ENCODE results near the gene MGAT3. TPM values are rescaled to one million over a fixed set of nuclear protein-coding genes. Genes with fewer than 3 reads are reported as not detected.

The MGAT3 gene
- total RNA-seq, 4 donors from 2014 or later, result 1.2 to 7.1 (median 3.6) TPM

DNA sequence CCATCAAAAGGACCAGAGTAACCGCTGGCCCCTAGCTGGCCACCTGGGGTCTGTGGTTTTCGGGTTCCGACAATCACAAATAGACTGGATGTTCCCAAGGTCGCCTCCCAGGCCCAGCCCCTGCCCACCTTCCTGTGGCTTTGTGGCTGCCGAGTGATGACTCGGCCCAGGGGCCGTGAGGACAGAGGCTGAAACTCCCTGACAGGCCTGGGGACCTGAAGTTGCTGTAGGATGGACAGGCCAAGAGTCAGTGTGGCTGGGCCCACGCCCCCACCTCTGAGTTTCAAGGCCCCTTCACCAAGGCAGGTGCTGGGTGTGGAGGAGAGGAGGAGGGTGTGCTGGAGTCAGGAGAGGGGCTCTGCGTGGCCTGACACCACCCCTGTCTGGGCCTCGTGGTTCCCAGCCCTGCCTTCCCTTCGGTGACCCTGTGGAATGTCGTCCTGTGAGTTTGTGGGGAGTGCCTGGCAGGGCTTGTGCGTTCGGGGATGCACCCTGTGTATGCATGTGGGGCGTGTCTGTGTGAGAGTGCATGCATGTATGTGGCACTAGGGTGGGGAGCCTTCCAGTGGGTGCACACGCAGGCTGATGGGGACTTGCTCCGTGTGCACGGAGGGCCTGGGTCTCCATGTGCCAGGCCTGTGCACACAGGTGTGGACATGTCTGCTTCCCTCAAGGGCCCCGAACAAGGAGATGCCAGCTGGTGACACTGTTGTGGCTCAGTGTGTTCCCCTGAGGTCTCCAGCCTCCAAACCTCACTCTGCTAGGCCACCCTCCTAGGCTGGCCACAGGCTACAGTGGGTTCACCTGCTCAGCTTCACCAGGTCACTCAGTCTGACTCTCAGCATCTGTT, 8.4 kb upstream of the MGAT3 start:
- H3K27me3 ChIP-seq, result peaks cover 0 to 54% (median 0%) of the 10 kb centered on the region in 4 donors
- H3K4me1 ChIP-seq, result no peaks in the 10 kb centered on the region
- intact Hi-C loops (cut with DNase I), result no loop called here
- H3K36me3 ChIP-seq, result no peaks in the 10 kb centered on the region
- no peak for DNase-seq (ENCODE audit: extremely low spot score)
- TF ChIP-seq POLR2AphosphoS5 (IDR thresholded peaks at IDR 0.05) (no peak), POLR2A (IDR thresholded peaks at IDR 0.05; ENCODE audit: low read depth) (no peak), EP300 (IDR thresholded peaks at IDR 0.05) (no peak)
- TF ChIP-seq, protein P1, sequence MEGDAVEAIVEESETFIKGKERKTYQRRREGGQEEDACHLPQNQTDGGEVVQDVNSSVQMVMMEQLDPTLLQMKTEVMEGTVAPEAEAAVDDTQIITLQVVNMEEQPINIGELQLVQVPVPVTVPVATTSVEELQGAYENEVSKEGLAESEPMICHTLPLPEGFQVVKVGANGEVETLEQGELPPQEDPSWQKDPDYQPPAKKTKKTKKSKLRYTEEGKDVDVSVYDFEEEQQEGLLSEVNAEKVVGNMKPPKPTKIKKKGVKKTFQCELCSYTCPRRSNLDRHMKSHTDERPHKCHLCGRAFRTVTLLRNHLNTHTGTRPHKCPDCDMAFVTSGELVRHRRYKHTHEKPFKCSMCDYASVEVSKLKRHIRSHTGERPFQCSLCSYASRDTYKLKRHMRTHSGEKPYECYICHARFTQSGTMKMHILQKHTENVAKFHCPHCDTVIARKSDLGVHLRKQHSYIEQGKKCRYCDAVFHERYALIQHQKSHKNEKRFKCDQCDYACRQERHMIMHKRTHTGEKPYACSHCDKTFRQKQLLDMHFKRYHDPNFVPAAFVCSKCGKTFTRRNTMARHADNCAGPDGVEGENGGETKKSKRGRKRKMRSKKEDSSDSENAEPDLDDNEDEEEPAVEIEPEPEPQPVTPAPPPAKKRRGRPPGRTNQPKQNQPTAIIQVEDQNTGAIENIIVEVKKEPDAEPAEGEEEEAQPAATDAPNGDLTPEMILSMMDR (IDR thresholded peaks at IDR 0.05), result no peak
- 84% methylated on average over 14 of the region's 19 CpGs for WGBS
- no peak overlapping the region for H3K27ac ChIP-seq (replicated peaks in 1 of 4)
- H3K4me3 ChIP-seq, result no peak overlapping the region
- H3K9me3 ChIP-seq, result no peaks in the 10 kb centered on the region

DNA sequence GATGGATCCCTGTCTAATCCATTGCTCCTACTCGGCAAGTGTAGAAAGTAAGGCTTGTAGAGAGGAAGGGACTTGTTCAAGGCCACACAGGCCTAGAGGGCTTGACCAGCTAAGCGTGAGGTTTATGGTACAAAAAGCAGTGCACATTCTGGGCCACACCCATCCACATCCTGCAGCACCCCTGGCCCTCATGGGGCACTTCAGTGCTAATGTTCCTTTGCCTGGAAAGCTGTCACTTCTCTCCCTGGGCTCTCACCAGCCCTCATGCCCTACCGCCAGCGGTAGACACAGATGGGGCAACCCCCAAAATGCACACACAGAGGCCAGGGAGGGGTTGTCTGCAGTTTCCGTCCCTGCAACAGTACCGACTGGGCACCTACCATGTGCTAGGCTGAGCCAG, 7.1 kb upstream of the MGAT3 start:
- TF ChIP-seq EP300 (IDR thresholded peaks at IDR 0.05) (no peak), POLR2A (IDR thresholded peaks at IDR 0.05; ENCODE audit: low read depth) (no peak)
- 95% methylated on average over 5 of the region's 6 CpGs for WGBS
- no peak for DNase-seq (ENCODE audit: extremely low spot score)
- Histone ChIP-seq H3K9me3 (no peaks in the 10 kb centered on the region), H3K27me3 (peaks cover 0 to 43% (median 0%) of the 10 kb centered on the region in 4 donors), H3K36me3 (no peaks in the 10 kb centered on the region), H3K27ac (replicated peaks in 1 of 4) (no peak overlapping the region), H3K4me3 (no peak overlapping the region), H3K4me1 (peaks cover 0 to 2% (median 0%) of the 10 kb centered on the region in 4 donors)
- intact Hi-C loops (cut with DNase I), result no loop called here

DNA sequence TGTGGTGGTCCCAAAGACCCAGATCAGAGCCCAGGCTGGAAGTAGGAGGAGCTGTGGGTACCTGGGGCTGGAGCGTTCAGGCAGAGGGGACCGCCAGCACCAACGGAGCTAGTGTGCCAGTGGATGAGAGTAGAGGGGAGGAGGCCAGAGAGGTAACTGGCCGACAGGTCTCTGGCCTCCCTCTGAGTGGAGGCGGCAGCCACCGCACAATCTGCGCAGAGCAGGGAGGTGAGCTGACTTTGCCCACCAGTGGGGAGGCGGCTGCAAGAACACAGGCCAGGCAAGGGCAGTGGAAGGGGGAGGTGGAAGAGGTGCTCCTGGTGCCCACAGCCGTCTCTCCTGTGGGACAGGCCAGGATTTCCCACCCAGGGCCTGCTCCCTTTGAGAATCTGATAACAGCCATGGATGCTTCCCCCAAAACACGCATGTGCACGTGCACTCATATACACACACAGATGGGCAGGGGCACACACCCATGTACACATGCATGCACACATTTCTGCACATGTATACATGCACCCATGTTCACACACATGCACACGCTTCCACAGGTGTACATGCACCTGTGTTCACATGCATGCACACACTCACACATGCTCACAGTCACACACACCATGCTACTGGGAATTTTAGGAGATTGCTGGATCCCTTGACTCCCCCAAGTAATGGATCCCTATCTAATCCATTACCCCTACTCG, 6.4 kb upstream of the MGAT3 start:
- 90% methylated on average over 11 of the region's 13 CpGs for WGBS
- Histone ChIP-seq H3K9me3 (no peaks in the 10 kb centered on the region), H3K27me3 (peaks cover 0 to 42% (median 0%) of the 10 kb centered on the region in 4 donors), H3K4me1 (peaks cover 0 to 5% (median 0%) of the 10 kb centered on the region in 4 donors), H3K36me3 (no peaks in the 10 kb centered on the region), H3K4me3 (no peak overlapping the region), H3K27ac (replicated peaks in 1 of 4) (no peak overlapping the region)
- TF ChIP-seq, protein P1 (IDR thresholded peaks at IDR 0.05), result no peak
- TF ChIP-seq POLR2A (IDR thresholded peaks at IDR 0.05; ENCODE audit: low read depth), result no peak
- no peak for TF ChIP-seq POLR2AphosphoS5 (IDR thresholded peaks at IDR 0.05)
- no peak for TF ChIP-seq EP300 (IDR thresholded peaks at IDR 0.05)
- intact Hi-C loops (cut with DNase I), result no loop called here
- DNase-seq (ENCODE audit: extremely low spot score), result no peak

DNA sequence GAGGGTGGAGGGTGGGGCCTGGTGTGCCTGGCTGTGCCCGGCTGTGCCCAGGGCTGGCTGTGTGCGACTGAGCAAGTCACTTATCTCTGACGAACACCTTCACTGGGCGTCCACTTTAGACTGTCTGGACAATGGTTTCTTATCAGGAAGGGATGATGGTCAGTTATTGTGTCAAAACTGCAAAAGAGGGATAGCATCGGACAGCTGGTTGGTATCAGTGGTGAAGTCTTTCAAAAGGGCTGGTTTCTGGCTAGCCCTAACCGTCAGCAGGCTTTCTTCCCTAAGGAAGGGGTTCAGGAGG, 4.1 kb upstream of the MGAT3 start:
- no peaks in the 10 kb centered on the region for H3K9me3 ChIP-seq
- no peak overlapping the region for H3K4me3 ChIP-seq
- 70% methylated on average over 5 of the region's 6 CpGs for WGBS
- DNase-seq (ENCODE audit: extremely low spot score), result no peak
- peaks cover 0 to 39% (median 12%) of the 10 kb centered on the region in 4 donors for H3K27me3 ChIP-seq
- no peaks in the 10 kb centered on the region for H3K36me3 ChIP-seq
- peak overlapping the region in 1 of 4 donors; percentile 7 for H3K27ac ChIP-seq (replicated peaks in 1 of 4)
- peaks cover 0 to 14% (median 12%) of the 10 kb centered on the region in 4 donors for H3K4me1 ChIP-seq
- TF ChIP-seq POLR2AphosphoS5 (IDR thresholded peaks at IDR 0.05) (no peak), EP300 (IDR thresholded peaks at IDR 0.05) (no peak), POLR2A (IDR thresholded peaks at IDR 0.05; ENCODE audit: low read depth) (no peak)
- TF ChIP-seq, protein P1 (IDR thresholded peaks at IDR 0.05), result no peak
- intact Hi-C loops (cut with DNase I), result no loop called here

DNA sequence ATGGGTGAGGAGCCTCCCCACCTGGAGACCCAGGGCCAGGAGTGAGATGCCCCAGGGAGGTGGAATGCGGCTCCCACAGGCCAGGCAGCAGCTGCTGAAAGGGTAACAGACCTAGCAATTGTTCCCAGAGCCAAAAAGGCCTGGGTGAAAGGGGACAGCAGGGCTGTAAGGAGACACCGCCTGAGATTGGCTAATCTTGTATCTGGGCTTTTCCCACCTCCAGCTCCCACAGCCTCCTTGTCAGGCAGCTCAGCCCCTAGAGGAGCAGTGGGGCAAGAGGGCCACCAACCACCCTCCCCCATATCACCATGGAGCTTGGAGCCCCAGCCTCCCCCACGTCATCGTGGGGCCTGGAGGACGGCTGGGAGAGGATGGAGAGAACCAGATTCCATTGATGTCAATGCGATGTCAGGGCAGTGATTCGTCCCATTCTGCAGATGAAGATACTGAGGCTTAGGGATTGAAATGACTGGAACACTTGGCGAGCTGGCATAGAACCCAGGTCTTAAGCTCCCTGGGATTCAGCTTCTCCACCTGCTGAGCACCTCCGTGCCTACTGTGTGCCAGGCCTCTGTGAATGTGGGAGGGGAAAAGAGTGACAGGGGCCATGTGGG, 2.9 kb upstream of the MGAT3 start:
- 79% methylated on average over 6 of the region's 9 CpGs for WGBS
- H3K9me3 ChIP-seq, result no peaks in the 10 kb centered on the region
- H3K4me3 ChIP-seq, result no peak overlapping the region
- no peak for DNase-seq (ENCODE audit: extremely low spot score)
- peaks cover 5 to 24% (median 22%) of the 10 kb centered on the region in 4 donors for H3K4me1 ChIP-seq
- H3K36me3 ChIP-seq, result no peaks in the 10 kb centered on the region
- peaks cover 0 to 39% (median 20%) of the 10 kb centered on the region in 4 donors for H3K27me3 ChIP-seq
- TF ChIP-seq POLR2A (IDR thresholded peaks at IDR 0.05; ENCODE audit: low read depth) (no peak), POLR2AphosphoS5 (IDR thresholded peaks at IDR 0.05) (no peak), EP300 (IDR thresholded peaks at IDR 0.05) (no peak)
- TF ChIP-seq, protein P1 (IDR thresholded peaks at IDR 0.05), result no peak
- H3K27ac ChIP-seq (replicated peaks in 1 of 4), result peak overlapping the region in 1 of 4 donors; percentile 23
- intact Hi-C loops (cut with DNase I), result no loop called here
